ENCODE measurements around the gene YBEY.

YBEY gene

DNA sequence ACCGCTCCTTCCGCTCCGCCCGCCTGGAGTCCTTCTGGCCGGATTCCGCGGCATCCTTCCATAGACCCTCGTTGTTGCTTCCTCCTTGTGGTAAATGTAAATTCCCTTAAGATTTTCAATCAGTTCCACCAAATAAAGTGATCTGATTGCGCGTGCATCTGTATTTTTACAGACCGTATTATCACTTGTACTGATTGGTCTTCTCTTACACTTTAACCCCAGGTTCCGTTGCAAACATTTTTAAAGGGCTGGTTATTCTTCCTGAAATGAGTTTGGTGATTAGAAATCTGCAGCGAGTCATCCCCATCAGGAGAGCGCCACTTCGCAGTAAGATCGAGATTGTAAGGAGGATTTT lies 483 bp downstream of the YBEY start:
- Histone ChIP-seq H3K4me1 (ENCODE audit: control extremely low read depth in 1 of 4, control insufficient read depth in 4 of 4, insufficient read depth in 4 of 4, low read length in 3 of 4) (peaks cover 13 to 38% (median 34%) of the 10 kb centered on the region in 4 experiments), H3K4me3 (ENCODE audit: control insufficient read depth in 1 of 7, extremely low read depth in 1 of 7, insufficient read depth in 4 of 7, low read depth in 2 of 7, low read length in 6 of 7) (peak overlapping the region; percentile 76 to 90 (median 86)), H3K9me3 (ENCODE audit: control extremely low read depth in 1 of 5, control insufficient read depth in 4 of 5, insufficient read depth in 2 of 5, low read depth in 1 of 5, low read length in 4 of 5) (peaks cover 0 to 1% (median 0%) of the 10 kb centered on the region in 5 experiments), H3K27ac (ENCODE audit: insufficient read depth in 1 of 2, low read depth in 1 of 2, low read length in 2 of 2, poor library complexity in 1 of 2, severe bottlenecking in 2 of 2) (peak overlapping the region; percentile 74 to 81), H3K27me3 (replicated peaks in 2 of 5; ENCODE audit: control insufficient read depth in 4 of 5, insufficient read depth in 5 of 5, low read length in 4 of 5) (no peaks in the 10 kb centered on the region), H3K36me3 (ENCODE audit: control insufficient read depth in 4 of 4, insufficient read depth in 4 of 4, low read length in 3 of 4) (peaks cover 5 to 26% (median 17%) of the 10 kb centered on the region in 4 experiments)
- WGBS (ENCODE audit: insufficient coverage) = 0% methylated on average over 10 of the region's 16 CpGs
- DNase-seq = peak in 1 of 3 donors; percentile 81
- ChIA-PET CTCF (no interaction called here), POLR2A (no interaction called here)

DNA sequence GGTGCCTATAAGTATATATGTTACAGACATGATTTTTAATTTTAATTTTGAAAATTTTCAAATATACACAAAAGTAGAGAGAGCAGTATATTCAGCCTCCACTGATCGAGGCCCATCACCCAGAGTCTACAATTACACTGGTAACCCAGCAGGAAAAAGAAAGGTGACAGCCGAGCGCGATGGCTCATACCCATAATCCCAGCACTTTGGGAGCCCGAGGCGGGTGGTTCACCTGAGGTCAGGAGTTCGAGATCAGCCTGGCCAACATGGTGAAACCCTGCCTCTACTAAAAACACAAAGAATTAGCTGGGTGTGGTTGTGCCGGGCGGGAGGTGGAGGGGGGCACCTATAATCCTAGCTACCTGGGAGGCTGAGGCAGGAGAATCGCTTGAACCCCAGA lies 1.4 kb downstream of the YBEY start:
- WGBS (ENCODE audit: insufficient coverage) = 100% methylated on average over 6 of the region's 10 CpGs
- Histone ChIP-seq H3K27ac (ENCODE audit: insufficient read depth in 1 of 2, low read depth in 1 of 2, low read length in 2 of 2, poor library complexity in 1 of 2, severe bottlenecking in 2 of 2) (no peak overlapping the region), H3K36me3 (ENCODE audit: control insufficient read depth in 4 of 4, insufficient read depth in 4 of 4, low read length in 3 of 4) (peaks cover 7 to 27% (median 17%) of the 10 kb centered on the region in 4 experiments), H3K4me1 (ENCODE audit: control extremely low read depth in 1 of 4, control insufficient read depth in 4 of 4, insufficient read depth in 4 of 4, low read length in 3 of 4) (peaks cover 13 to 38% (median 32%) of the 10 kb centered on the region in 4 experiments), H3K4me3 (ENCODE audit: control insufficient read depth in 1 of 7, extremely low read depth in 1 of 7, insufficient read depth in 4 of 7, low read depth in 2 of 7, low read length in 6 of 7) (peak overlapping the region in 2 of 7 experiments; percentile 84 to 87), H3K27me3 (replicated peaks in 2 of 5; ENCODE audit: control insufficient read depth in 4 of 5, insufficient read depth in 5 of 5, low read length in 4 of 5) (no peaks in the 10 kb centered on the region), H3K9me3 (ENCODE audit: control extremely low read depth in 1 of 5, control insufficient read depth in 4 of 5, insufficient read depth in 2 of 5, low read depth in 1 of 5, low read length in 4 of 5) (peaks cover 0 to 10% (median 3%) of the 10 kb centered on the region in 5 experiments)
- CTCF ChIA-PET = no interaction called here
- no peak for DNase-seq
- POLR2A ChIA-PET = no interaction called here

DNA sequence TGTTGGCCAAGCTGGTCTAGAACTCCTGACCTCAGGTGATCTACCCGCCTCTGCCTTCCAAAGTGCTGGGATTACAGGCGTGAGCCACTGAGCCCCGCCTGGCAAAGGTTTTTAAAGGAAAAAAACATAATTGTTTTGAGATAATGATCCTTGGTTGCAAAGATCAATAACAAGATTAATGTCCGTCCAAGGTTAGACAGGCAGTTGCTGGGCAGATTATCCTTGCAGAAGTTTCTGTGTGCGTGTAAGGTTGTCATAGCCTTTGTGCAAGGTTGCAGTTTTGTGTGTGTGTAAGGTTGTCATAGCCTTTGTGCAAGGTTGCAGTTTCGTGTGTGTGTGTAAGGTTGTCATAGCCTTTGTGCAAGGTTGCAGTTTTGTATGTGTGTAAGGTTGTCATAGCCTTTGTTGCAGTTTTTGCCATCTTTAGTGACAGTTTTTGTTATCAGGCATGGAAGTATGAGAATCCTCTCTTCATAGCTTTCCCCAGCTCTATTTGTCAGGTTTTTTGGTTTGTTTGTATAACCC lies 3.6 kb downstream of the YBEY start:
- Histone ChIP-seq H3K27ac (ENCODE audit: insufficient read depth in 1 of 2, low read depth in 1 of 2, low read length in 2 of 2, poor library complexity in 1 of 2, severe bottlenecking in 2 of 2) (no peak overlapping the region), H3K9me3 (ENCODE audit: control extremely low read depth in 1 of 5, control insufficient read depth in 4 of 5, insufficient read depth in 2 of 5, low read depth in 1 of 5, low read length in 4 of 5) (peaks cover 0 to 10% (median 3%) of the 10 kb centered on the region in 5 experiments), H3K4me3 (ENCODE audit: control insufficient read depth in 1 of 7, extremely low read depth in 1 of 7, insufficient read depth in 4 of 7, low read depth in 2 of 7, low read length in 6 of 7) (no peak overlapping the region), H3K4me1 (ENCODE audit: control extremely low read depth in 1 of 4, control insufficient read depth in 4 of 4, insufficient read depth in 4 of 4, low read length in 3 of 4) (peaks cover 8 to 23% (median 18%) of the 10 kb centered on the region in 4 experiments), H3K27me3 (replicated peaks in 2 of 5; ENCODE audit: control insufficient read depth in 4 of 5, insufficient read depth in 5 of 5, low read length in 4 of 5) (no peaks in the 10 kb centered on the region), H3K36me3 (ENCODE audit: control insufficient read depth in 4 of 4, insufficient read depth in 4 of 4, low read length in 3 of 4) (peaks cover 4 to 10% (median 8%) of the 10 kb centered on the region in 4 experiments)
- WGBS (ENCODE audit: insufficient coverage) = 84% methylated on average over 5 of the region's 6 CpGs
- DNase-seq = peak in 1 of 3 donors; percentile 10
- POLR2A ChIA-PET = no interaction called here
- CTCF ChIA-PET = interaction anchor here (0.6 to 1.5 kb wide), 2 partner anchors 21 to 148 kb away, joined by 3 to 5 read pairs; no protein-coding TSS in a partner anchor

DNA sequence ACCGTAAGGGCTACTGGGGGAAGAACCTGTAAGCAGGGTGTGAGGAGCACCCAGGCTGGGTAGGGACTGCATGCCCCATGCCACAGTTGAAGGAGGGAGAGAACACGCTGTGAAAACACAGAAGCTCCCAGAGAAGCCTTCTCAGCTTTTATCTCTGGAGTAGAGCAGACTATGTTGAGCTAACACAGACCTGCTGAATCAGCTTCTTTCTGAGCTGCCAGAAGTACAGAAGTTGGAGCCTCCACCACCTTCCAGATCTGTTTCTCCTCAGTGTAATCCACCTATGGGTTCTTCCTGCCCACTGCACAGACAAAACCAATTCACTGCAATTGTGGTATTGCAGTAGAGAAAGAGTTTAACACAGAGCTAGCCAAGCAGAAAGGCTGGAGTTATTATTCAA lies 5.4 kb downstream of the YBEY start:
- peak in 1 of 3 donors; percentile 18 for DNase-seq
- no peaks in the 10 kb centered on the region for H3K27me3 ChIP-seq (replicated peaks in 2 of 5; ENCODE audit: control insufficient read depth in 4 of 5, insufficient read depth in 5 of 5, low read length in 4 of 5)
- CTCF ChIA-PET = interaction anchor here (1.2 kb wide), 1 partner anchor 9 kb away, joined by 5 read pairs; no protein-coding TSS in a partner anchor
- peaks cover 4 to 10% (median 8%) of the 10 kb centered on the region in 4 experiments for H3K36me3 ChIP-seq (ENCODE audit: control insufficient read depth in 4 of 4, insufficient read depth in 4 of 4, low read length in 3 of 4)
- peaks cover 1 to 29% (median 20%) of the 10 kb centered on the region in 4 experiments for H3K4me1 ChIP-seq (ENCODE audit: control extremely low read depth in 1 of 4, control insufficient read depth in 4 of 4, insufficient read depth in 4 of 4, low read length in 3 of 4)
- H3K4me3 ChIP-seq (ENCODE audit: control insufficient read depth in 1 of 7, extremely low read depth in 1 of 7, insufficient read depth in 4 of 7, low read depth in 2 of 7, low read length in 6 of 7) = no peak overlapping the region
- H3K9me3 ChIP-seq (ENCODE audit: control extremely low read depth in 1 of 5, control insufficient read depth in 4 of 5, insufficient read depth in 2 of 5, low read depth in 1 of 5, low read length in 4 of 5) = peaks cover 0 to 10% (median 3%) of the 10 kb centered on the region in 5 experiments
- no peak overlapping the region for H3K27ac ChIP-seq (ENCODE audit: insufficient read depth in 1 of 2, low read depth in 1 of 2, low read length in 2 of 2, poor library complexity in 1 of 2, severe bottlenecking in 2 of 2)
- WGBS (ENCODE audit: insufficient coverage) = 93% methylated on average over 2 of the region's 2 CpGs
- POLR2A ChIA-PET = no interaction called here

DNA sequence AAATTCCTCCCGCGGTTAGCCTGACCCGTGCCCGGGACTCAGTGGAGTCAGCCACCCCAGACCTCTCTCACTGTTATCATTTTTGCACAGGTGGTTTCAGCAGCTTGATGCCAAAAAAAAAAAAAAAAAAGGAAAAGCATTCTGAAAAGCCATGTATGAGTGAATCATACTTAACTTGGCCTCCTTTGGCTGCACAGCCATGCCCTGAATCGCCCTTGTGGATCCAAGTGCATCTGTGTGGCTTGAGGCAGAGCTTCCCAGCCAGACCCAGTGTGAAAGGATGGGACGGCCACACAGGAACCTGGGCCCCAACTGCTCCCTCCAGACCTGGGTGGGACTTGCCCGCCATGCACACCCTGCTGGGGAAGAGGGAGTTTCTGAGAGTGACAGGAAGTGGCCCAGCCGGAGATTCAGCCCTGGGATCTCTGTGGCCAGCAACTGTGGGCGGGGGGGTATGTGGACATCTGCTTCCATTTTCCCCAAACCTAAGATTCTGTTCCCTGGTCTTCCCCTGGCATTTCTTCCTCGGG lies 8.6 kb downstream of the YBEY start:
- H3K4me1 ChIP-seq (ENCODE audit: control extremely low read depth in 1 of 4, control insufficient read depth in 4 of 4, insufficient read depth in 4 of 4, low read length in 3 of 4) = peaks cover 0 to 35% (median 23%) of the 10 kb centered on the region in 4 experiments
- ChIA-PET POLR2A (interaction anchor here (0.6 kb wide), 1 partner anchor 32 kb away, joined by 4 read pairs; no protein-coding TSS in a partner anchor), CTCF (interaction anchor here (1.8 kb wide), 1 partner anchor 9 kb away, joined by 4 read pairs; the partner anchor contains the start of genes MCM3AP and YBEY)
- H3K4me3 ChIP-seq (ENCODE audit: control insufficient read depth in 1 of 7, extremely low read depth in 1 of 7, insufficient read depth in 4 of 7, low read depth in 2 of 7, low read length in 6 of 7) = no peak overlapping the region
- peaks cover 4 to 17% (median 12%) of the 10 kb centered on the region in 4 experiments for H3K36me3 ChIP-seq (ENCODE audit: control insufficient read depth in 4 of 4, insufficient read depth in 4 of 4, low read length in 3 of 4)
- peak overlapping the region in 1 of 2 experiments; percentile 59 for H3K27ac ChIP-seq (ENCODE audit: insufficient read depth in 1 of 2, low read depth in 1 of 2, low read length in 2 of 2, poor library complexity in 1 of 2, severe bottlenecking in 2 of 2)
- WGBS (ENCODE audit: insufficient coverage) = 52% methylated on average over 4 of the region's 10 CpGs
- no peaks in the 10 kb centered on the region for H3K27me3 ChIP-seq (replicated peaks in 2 of 5; ENCODE audit: control insufficient read depth in 4 of 5, insufficient read depth in 5 of 5, low read length in 4 of 5)
- H3K9me3 ChIP-seq (ENCODE audit: control extremely low read depth in 1 of 5, control insufficient read depth in 4 of 5, insufficient read depth in 2 of 5, low read depth in 1 of 5, low read length in 4 of 5) = peaks cover 0 to 10% (median 3%) of the 10 kb centered on the region in 5 experiments
- DNase-seq = peak; percentile 42 to 60 (median 51)

DNA sequence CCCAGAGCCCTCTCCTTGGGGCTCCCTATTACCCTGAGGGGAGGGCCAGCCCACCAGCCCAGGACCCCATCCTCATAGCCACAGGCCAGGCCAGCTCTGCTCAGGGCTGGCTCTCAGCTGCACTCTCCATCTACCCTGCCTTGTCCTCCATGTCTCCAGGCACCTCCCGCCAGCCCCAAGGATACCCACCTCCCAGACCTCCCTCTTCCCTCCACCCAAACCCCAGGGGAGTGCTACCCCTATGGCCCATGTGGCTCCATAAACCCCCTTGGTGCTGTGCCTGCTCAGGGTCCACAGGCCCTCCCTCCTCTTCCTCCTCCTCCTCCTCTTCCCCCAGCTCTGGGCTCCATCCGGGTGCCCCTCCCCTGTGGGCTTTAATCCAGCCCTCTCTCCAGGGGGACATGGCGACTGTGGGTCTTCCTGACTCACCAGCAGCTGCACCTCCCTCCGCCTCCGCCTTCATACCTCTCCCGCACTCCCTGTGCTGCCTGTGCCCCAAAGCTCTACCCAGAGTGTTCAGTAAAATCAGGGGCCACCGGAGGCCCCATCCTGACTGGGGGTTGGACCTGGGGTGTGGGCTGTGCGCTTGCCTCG lies 9.1 kb downstream of the YBEY start:
- peaks cover 0 to 10% (median 3%) of the 10 kb centered on the region in 5 experiments for H3K9me3 ChIP-seq (ENCODE audit: control extremely low read depth in 1 of 5, control insufficient read depth in 4 of 5, insufficient read depth in 2 of 5, low read depth in 1 of 5, low read length in 4 of 5)
- peaks cover 4 to 21% (median 14%) of the 10 kb centered on the region in 4 experiments for H3K36me3 ChIP-seq (ENCODE audit: control insufficient read depth in 4 of 4, insufficient read depth in 4 of 4, low read length in 3 of 4)
- ChIA-PET CTCF (interaction anchor here (1.8 kb wide), 1 partner anchor 10 kb away, joined by 4 read pairs; the partner anchor contains the start of genes MCM3AP and YBEY), POLR2A (no interaction called here)
- WGBS (ENCODE audit: insufficient coverage) = 58% methylated on average over 4 of the region's 9 CpGs
- DNase-seq = peak in 2 of 3 donors; percentile 51 to 55
- peaks cover 0 to 35% (median 23%) of the 10 kb centered on the region in 4 experiments for H3K4me1 ChIP-seq (ENCODE audit: control extremely low read depth in 1 of 4, control insufficient read depth in 4 of 4, insufficient read depth in 4 of 4, low read length in 3 of 4)
- H3K4me3 ChIP-seq (ENCODE audit: control insufficient read depth in 1 of 7, extremely low read depth in 1 of 7, insufficient read depth in 4 of 7, low read depth in 2 of 7, low read length in 6 of 7) = peak overlapping the region in 1 of 7 experiments; percentile 10
- peak overlapping the region in 1 of 2 experiments; percentile 59 for H3K27ac ChIP-seq (ENCODE audit: insufficient read depth in 1 of 2, low read depth in 1 of 2, low read length in 2 of 2, poor library complexity in 1 of 2, severe bottlenecking in 2 of 2)
- no peaks in the 10 kb centered on the region for H3K27me3 ChIP-seq (replicated peaks in 2 of 5; ENCODE audit: control insufficient read depth in 4 of 5, insufficient read depth in 5 of 5, low read length in 4 of 5)
